Loucy (cell line): ENCODE data around the gene ZNF701.

Experiments used
- EZH2phosphoT487 ChIP-seq: fragments of 200-600 bp; IDR thresholded peaks from 2 replicates; pipeline ENCODE4 v1.6.1; 2018; ENCODE audit warnings: antibody characterized with exemption, mild to moderate bottlenecking, moderate library complexity, borderline replicate concordance
- TF ChIP-seq, protein P1 (sequence below): fragments of 200-600 bp; sonication (generic); conservative IDR thresholded peaks from 2 replicates; pipeline ENCODE4 v1.5.1; 2014; ENCODE audit warnings: mild to moderate bottlenecking, antibody characterized with exemption, low read length

DNA sequence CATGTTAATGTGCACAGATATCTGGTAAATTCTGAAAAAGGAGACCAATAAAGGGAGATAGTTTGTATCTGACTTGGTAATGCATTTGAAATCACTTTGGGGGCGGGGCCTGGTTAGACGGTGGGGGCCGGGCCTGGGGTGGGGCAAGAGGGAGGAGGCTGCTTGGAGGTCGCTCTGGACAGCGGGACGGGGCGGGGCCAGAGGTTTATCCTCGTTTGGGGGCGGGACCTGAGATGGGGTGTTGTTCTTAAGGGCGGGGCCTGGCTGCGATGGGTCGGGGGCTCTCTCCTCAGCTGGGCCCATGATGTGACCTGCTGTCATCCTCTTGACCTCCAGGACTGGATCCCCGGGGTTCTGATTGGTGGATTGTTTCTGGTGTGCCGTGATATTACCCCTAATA lies 47.5 kb upstream of the ZNF701 start:
- TF ChIP-seq, protein P1, sequence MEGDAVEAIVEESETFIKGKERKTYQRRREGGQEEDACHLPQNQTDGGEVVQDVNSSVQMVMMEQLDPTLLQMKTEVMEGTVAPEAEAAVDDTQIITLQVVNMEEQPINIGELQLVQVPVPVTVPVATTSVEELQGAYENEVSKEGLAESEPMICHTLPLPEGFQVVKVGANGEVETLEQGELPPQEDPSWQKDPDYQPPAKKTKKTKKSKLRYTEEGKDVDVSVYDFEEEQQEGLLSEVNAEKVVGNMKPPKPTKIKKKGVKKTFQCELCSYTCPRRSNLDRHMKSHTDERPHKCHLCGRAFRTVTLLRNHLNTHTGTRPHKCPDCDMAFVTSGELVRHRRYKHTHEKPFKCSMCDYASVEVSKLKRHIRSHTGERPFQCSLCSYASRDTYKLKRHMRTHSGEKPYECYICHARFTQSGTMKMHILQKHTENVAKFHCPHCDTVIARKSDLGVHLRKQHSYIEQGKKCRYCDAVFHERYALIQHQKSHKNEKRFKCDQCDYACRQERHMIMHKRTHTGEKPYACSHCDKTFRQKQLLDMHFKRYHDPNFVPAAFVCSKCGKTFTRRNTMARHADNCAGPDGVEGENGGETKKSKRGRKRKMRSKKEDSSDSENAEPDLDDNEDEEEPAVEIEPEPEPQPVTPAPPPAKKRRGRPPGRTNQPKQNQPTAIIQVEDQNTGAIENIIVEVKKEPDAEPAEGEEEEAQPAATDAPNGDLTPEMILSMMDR = no peak
- no peak for TF ChIP-seq EZH2phosphoT487
